Measurements from ENCODE around the gene SLC4A8. TPM values are rescaled to one million over a fixed set of nuclear protein-coding genes. Genes with fewer than 3 reads are reported as not detected.

SLC4A8 gene
- total and polyA plus RNA-seq, 8 donors, result 1.0 to 5.5 (median 2.7) TPM

DNA sequence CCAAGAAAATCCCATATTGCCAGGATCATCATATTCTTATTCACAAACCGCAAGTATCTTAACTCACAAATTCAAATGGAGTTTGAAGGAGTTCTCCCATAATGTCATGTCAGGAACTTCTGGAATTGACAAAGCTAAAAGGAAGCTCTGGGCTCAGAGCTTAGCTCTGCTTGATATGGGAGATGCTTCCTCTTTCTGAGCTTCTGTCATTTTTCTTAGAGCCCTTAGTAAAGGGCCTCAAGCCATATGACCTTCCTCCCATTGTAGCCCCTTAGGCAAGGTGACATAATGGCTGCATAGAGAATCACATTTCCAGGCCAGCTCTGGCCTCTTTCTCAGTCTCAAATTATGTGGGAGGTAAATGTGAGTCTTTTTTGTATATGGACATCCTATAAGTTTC is 40.9 kb downstream of the SLC4A8 start:
- FAIRE-seq, result no peak
- TF ChIP-seq, protein P1, sequence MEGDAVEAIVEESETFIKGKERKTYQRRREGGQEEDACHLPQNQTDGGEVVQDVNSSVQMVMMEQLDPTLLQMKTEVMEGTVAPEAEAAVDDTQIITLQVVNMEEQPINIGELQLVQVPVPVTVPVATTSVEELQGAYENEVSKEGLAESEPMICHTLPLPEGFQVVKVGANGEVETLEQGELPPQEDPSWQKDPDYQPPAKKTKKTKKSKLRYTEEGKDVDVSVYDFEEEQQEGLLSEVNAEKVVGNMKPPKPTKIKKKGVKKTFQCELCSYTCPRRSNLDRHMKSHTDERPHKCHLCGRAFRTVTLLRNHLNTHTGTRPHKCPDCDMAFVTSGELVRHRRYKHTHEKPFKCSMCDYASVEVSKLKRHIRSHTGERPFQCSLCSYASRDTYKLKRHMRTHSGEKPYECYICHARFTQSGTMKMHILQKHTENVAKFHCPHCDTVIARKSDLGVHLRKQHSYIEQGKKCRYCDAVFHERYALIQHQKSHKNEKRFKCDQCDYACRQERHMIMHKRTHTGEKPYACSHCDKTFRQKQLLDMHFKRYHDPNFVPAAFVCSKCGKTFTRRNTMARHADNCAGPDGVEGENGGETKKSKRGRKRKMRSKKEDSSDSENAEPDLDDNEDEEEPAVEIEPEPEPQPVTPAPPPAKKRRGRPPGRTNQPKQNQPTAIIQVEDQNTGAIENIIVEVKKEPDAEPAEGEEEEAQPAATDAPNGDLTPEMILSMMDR (IDR thresholded peaks at IDR 0.05), result no peak
- no peaks in the 10 kb centered on the region for H3K4me1 ChIP-seq
- H3K27ac ChIP-seq, result no peak overlapping the region
- no peaks in the 10 kb centered on the region for H3K36me3 ChIP-seq
- 80 to 94% methylated on average over 1 of the region's 1 CpG for WGBS, 2 donors
- no peak for DNase-seq
- intact Hi-C loops (cut with DNase I), result no loop called here
- no peaks in the 10 kb centered on the region for H3K27me3 ChIP-seq
- ATAC-seq, result no peak
- no peaks in the 10 kb centered on the region for H3K9me3 ChIP-seq
- H3K4me3 ChIP-seq, result no peak overlapping the region

DNA sequence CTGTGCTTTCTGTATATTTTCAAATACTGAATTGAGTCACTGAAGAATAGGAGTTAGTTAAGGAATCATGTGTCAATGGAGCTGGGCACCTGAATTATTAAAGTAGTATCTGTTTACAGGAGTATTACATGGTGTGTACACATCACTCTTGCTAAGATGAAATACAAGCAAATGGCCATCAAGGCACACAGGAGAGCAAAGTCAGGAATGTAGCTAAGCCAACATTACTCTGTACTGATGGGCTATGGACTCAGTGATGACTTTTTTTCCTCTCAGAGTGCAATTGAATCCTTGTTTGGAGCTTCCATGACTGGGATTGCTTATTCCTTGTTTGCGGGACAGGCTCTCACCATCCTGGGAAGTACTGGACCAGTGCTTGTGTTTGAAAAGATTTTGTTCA is 45.5 kb downstream of the SLC4A8 start:
- WGBS, 2 donors, result 97 to 100% methylated on average over 1 of the region's 1 CpG
- no peak overlapping the region for H3K27ac ChIP-seq

GRCh38 chr12:51471111-51471864 is 46.7 kb downstream of the SLC4A8 start:
- intact Hi-C loops (cut with DNase I), result no loop called here
- no peak for DNase-seq
- H3K9me3 ChIP-seq, result no peaks in the 10 kb centered on the region
- WGBS, 2 donors, result 70 to 75% methylated on average over 7 of the region's 7 CpGs
- H3K27me3 ChIP-seq, result no peaks in the 10 kb centered on the region
- TF ChIP-seq, protein P1 (IDR thresholded peaks at IDR 0.05), result no peak
- H3K4me1 ChIP-seq, result no peaks in the 10 kb centered on the region
- no peak for ATAC-seq
- FAIRE-seq, result no peak
- no peaks in the 10 kb centered on the region for H3K36me3 ChIP-seq
- H3K27ac ChIP-seq, result no peak overlapping the region
- H3K4me3 ChIP-seq, result no peak overlapping the region

More for the DNA sequence above, 45.5 kb downstream of the SLC4A8 start:
- TF ChIP-seq, protein P1 (IDR thresholded peaks at IDR 0.05), result no peak
- intact Hi-C loops (cut with DNase I), result no loop called here
- FAIRE-seq (no peak), ATAC-seq (no peak), DNase-seq (no peak)
- no peaks in the 10 kb centered on the region for H3K27me3 ChIP-seq
- H3K9me3 ChIP-seq, result no peaks in the 10 kb centered on the region
- H3K4me3 ChIP-seq, result no peak overlapping the region
- H3K36me3 ChIP-seq, result no peaks in the 10 kb centered on the region
- H3K4me1 ChIP-seq, result no peaks in the 10 kb centered on the region

- FAIRE-seq, result no peak
Observed at GRCh38 chr12:51472984-51473383, 48.4 kb downstream of the SLC4A8 start.

GRCh38 chr12:51473947-51474346 is 49.3 kb downstream of the SLC4A8 start:
- Histone ChIP-seq H3K4me1 (no peaks in the 10 kb centered on the region), H3K9me3 (no peaks in the 10 kb centered on the region), H3K27ac (no peak overlapping the region), H3K36me3 (no peaks in the 10 kb centered on the region), H3K4me3 (no peak overlapping the region), H3K27me3 (no peaks in the 10 kb centered on the region)
- TF ChIP-seq, protein P1 (IDR thresholded peaks at IDR 0.05), result no peak
- intact Hi-C loops (cut with DNase I), result no loop called here
- WGBS, 2 donors, result 94 to 100% methylated on average over 2 of the region's 2 CpGs
- no peak for ATAC-seq
- no peak for FAIRE-seq
- DNase-seq, result no peak

More at GRCh38 chr12:51472984-51473383, 48.4 kb downstream of the SLC4A8 start:
- H3K4me1 ChIP-seq, result no peaks in the 10 kb centered on the region
- TF ChIP-seq, protein P1 (IDR thresholded peaks at IDR 0.05), result no peak
- H3K27me3 ChIP-seq, result no peaks in the 10 kb centered on the region
- intact Hi-C loops (cut with DNase I), result no loop called here
- no peak overlapping the region for H3K27ac ChIP-seq
- H3K9me3 ChIP-seq, result no peaks in the 10 kb centered on the region
- no peak overlapping the region for H3K4me3 ChIP-seq
- no peaks in the 10 kb centered on the region for H3K36me3 ChIP-seq
- DNase-seq, result no peak
- ATAC-seq, result no peak
- 94 to 98% methylated on average over 2 of the region's 2 CpGs for WGBS, 2 donors

Measured in pancreas (tissue), 10 donors.